ENCODE results near the gene COA1.
"Not testable (repeated sequence)": the region's sequence is repeated elsewhere in the genome, so short reads cannot be mapped to it uniquely, and the experiment has no call there.

Gene COA1

GRCh38 chr7:43726466-43726865, 2.9 kb downstream of the COA1 start:
- DNase-seq (ENCODE audit: low read depth), result peak; percentile 32
- TF ChIP-seq, protein P1, sequence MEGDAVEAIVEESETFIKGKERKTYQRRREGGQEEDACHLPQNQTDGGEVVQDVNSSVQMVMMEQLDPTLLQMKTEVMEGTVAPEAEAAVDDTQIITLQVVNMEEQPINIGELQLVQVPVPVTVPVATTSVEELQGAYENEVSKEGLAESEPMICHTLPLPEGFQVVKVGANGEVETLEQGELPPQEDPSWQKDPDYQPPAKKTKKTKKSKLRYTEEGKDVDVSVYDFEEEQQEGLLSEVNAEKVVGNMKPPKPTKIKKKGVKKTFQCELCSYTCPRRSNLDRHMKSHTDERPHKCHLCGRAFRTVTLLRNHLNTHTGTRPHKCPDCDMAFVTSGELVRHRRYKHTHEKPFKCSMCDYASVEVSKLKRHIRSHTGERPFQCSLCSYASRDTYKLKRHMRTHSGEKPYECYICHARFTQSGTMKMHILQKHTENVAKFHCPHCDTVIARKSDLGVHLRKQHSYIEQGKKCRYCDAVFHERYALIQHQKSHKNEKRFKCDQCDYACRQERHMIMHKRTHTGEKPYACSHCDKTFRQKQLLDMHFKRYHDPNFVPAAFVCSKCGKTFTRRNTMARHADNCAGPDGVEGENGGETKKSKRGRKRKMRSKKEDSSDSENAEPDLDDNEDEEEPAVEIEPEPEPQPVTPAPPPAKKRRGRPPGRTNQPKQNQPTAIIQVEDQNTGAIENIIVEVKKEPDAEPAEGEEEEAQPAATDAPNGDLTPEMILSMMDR (conservative IDR thresholded peaks at IDR 0.05; ENCODE audit: control insufficient read depth, insufficient read depth, low read depth, low read length), result no peak
- no peak overlapping the region for H3K4me3 ChIP-seq (ENCODE audit: control insufficient read depth, low read depth, low read length)

GRCh38 chr7:43725251-43725650, 4.1 kb downstream of the COA1 start:
- TF ChIP-seq, protein P1 (conservative IDR thresholded peaks at IDR 0.05; ENCODE audit: control insufficient read depth, insufficient read depth, low read depth, low read length), result no peak
- H3K4me3 ChIP-seq (ENCODE audit: control insufficient read depth, low read depth, low read length), result no peak overlapping the region
- no peak for DNase-seq (ENCODE audit: low read depth)

DNA sequence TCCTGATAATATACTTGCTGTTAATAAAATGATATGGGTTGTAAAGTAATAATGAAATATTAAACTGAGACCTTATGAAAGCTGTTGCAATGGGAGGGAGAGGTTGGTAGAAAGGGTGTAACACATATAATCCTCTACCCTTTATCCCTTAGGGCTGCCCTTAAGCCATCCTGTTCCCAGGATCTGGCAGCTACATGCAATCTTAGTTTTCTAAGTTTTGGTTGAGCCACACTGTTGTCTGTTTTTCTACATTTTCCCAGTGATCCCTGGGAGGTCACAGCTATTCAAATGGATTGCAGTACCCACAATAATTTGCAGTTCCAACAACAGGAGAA, 6.3 kb downstream of the COA1 start:
- TF ChIP-seq, protein P1 (conservative IDR thresholded peaks at IDR 0.05; ENCODE audit: control insufficient read depth, insufficient read depth, low read depth, low read length), result no peak
- H3K4me3 ChIP-seq (ENCODE audit: control insufficient read depth, low read depth, low read length), result no peak overlapping the region

DNA sequence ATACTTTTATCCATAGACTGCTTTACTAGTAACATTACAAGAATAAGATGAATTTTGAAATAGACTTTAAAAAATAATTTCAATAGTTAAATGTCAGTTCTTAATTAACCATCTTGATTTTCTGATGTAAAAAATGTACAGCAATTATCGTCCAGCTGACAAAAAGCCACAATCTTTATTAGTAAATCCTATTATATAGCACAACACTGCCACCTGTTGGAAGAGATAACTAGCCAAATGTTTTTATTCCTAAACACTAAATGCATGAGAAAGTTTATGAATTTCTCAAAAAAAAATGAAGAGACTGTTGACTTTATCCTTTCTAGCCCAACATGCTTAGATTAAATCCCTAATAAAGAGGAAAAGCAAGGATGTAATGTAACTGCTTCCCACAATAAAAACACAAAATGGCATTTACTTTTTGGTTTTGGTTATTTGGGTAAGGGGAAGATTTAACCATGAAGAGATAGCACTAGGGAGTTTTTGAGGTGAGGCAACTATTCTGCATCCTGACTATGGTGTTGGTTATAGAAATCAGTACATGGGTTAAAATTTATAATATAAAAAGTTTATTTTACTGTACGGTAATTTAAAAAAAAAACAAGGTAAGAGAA, 8.0 kb downstream of the COA1 start:
- no peak overlapping the region for H3K4me3 ChIP-seq (ENCODE audit: control insufficient read depth, low read depth, low read length)
- TF ChIP-seq, protein P1 (conservative IDR thresholded peaks at IDR 0.05; ENCODE audit: control insufficient read depth, insufficient read depth, low read depth, low read length), result peak; percentile 61
- peak; percentile 75 for DNase-seq (ENCODE audit: low read depth)

More for the DNA sequence above, 6.3 kb downstream of the COA1 start:
- no peak for DNase-seq (ENCODE audit: low read depth)

DNA sequence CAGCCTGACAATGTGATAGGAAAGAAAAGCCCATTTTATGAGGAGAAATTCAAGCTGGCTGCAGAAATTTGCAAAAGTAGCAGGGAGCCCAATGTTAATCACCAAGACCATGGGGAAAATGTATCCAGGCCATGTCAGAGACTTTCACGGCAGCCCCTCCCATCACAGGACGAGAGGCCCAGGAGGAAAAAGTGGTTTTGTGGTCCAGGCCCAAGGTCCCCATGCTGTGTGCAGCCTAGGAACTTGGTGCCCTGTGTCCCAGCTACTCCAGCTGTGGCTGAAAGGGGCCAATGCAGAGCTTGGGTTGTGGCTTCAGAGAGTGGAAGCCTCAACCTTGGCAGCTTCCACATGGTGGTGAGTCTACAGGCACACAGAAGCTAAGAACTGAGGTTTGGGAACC, 12.7 kb downstream of the COA1 start:
- TF ChIP-seq, protein P1 (conservative IDR thresholded peaks at IDR 0.05; ENCODE audit: control insufficient read depth, insufficient read depth, low read depth, low read length), result no peak
- H3K4me3 ChIP-seq (ENCODE audit: control insufficient read depth, low read depth, low read length), result no peak overlapping the region
- no peak for DNase-seq (ENCODE audit: low read depth)

DNA sequence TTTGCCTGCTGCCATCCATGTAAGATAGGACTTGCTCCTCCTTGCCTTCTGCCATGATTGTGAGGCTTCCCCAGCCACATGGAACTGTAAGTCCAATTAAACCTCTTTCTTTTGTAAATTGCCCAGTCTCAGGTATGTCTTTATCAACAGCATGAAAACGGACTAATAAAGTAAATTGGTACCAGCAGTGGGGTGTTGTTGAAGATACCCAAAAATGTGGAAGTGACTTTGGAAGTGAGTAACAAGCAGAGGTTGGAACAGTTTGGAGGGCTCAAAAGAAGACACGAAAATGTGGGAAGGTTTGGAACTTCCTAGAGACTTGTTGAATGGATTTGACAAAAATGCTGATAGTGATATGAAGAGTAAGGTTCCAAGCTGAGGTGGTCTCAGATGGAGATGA, 13.4 kb downstream of the COA1 start:
- not testable (repeated sequence) for DNase-seq (ENCODE audit: low read depth); H3K4me3 ChIP-seq (ENCODE audit: control insufficient read depth, low read depth, low read length)

- TF ChIP-seq, protein P1 (conservative IDR thresholded peaks at IDR 0.05; ENCODE audit: control insufficient read depth, insufficient read depth, low read depth, low read length), result no peak
- no peak for DNase-seq (ENCODE audit: low read depth)
- no peak overlapping the region for H3K4me3 ChIP-seq (ENCODE audit: control insufficient read depth, low read depth, low read length)
Measured at GRCh38 chr7:43711503-43711902, 17.8 kb downstream of the COA1 start.

DNA sequence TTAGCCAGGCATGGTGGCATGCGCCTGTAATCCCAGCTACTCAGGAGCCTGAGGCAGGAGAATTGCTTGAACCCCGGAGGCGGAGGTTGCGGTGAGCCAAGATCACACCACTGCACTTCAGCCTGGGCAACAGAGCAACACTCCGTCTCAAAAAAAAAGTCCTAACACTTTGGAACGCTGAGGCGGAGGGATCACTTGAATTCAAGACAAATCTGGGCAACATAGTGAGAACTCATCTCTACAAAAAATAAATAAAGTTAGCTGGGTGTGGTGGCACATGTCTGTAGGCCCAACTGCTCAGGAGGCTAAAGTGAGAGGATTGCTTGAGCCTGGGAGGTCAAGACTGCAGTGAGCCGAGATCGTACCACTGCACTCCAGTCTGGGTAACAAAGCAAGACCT, 21.3 kb downstream of the COA1 start:
- H3K4me3 ChIP-seq (ENCODE audit: control insufficient read depth, low read depth, low read length); DNase-seq (ENCODE audit: low read depth): not testable (repeated sequence)
